GM21447 (cell line): ENCODE results near the gene TMEM254.
"Not testable (repeated sequence)": the region's sequence is repeated elsewhere in the genome, so short reads cannot be mapped to it uniquely, and the experiment has no call there.

Source experiments
- ATAC-seq: cut with Tn5 transposase; IDR thresholded peaks from one replicate; pipeline ENCODE4 v1.9.1; 2021; ENCODE audit not compliant: unreplicated experiment

Gene TMEM254

GRCh38 chr10:80078448-80079311, at the start of gene TMEM254:
TSS of gene TMEM254 (plus strand) at chr10:80078665. CDS start at chr10:80078700, 35 bp downstream.
- ATAC-seq = peak; percentile 92

GRCh38 chr10:80029205-80029604, 49.3 kb upstream of the TMEM254 start:
- peak; percentile 93 for ATAC-seq

- ATAC-seq = not testable (repeated sequence)
Observed at GRCh38 chr10:80029865-80030264, 48.6 kb upstream of the TMEM254 start.

GRCh38 chr10:80032503-80032902, 46.0 kb upstream of the TMEM254 start:
- ATAC-seq = no peak

- not testable (repeated sequence) for ATAC-seq
Observed at GRCh38 chr10:80034766-80035165, 43.7 kb upstream of the TMEM254 start.

GRCh38 chr10:80035430-80035829, 43.0 kb upstream of the TMEM254 start:
- not testable (repeated sequence) for ATAC-seq

GRCh38 chr10:80036921-80037500, 41.5 kb upstream of the TMEM254 start:
- ATAC-seq = not testable (repeated sequence)

- not testable (repeated sequence) for ATAC-seq
Observed at GRCh38 chr10:80038226-80038625, 40.2 kb upstream of the TMEM254 start.

- ATAC-seq = no peak
Observed at GRCh38 chr10:80041162-80041561, 37.3 kb upstream of the TMEM254 start.

- not testable (repeated sequence) for ATAC-seq
Observed at GRCh38 chr10:80044935-80045334, 33.5 kb upstream of the TMEM254 start.

- ATAC-seq = peak; percentile 78
Observed at GRCh38 chr10:80046629-80047441, 31.6 kb upstream of the TMEM254 start.

GRCh38 chr10:80050752-80051151, 27.7 kb upstream of the TMEM254 start:
- no peak for ATAC-seq

GRCh38 chr10:80051993-80052392, 26.5 kb upstream of the TMEM254 start:
- ATAC-seq = no peak

GRCh38 chr10:80055760-80056159, 22.7 kb upstream of the TMEM254 start:
- no peak for ATAC-seq

- no peak for ATAC-seq
Observed at GRCh38 chr10:80057171-80057570, 21.3 kb upstream of the TMEM254 start.

GRCh38 chr10:80064120-80064886, 14.2 kb upstream of the TMEM254 start:
- ATAC-seq = no peak

- ATAC-seq = no peak
Observed at GRCh38 chr10:80066809-80067208, 11.7 kb upstream of the TMEM254 start.

- ATAC-seq = not testable (repeated sequence)
Observed at GRCh38 chr10:80067821-80068220, 10.6 kb upstream of the TMEM254 start.

- no peak for ATAC-seq
Observed at GRCh38 chr10:80068270-80068669, 10.2 kb upstream of the TMEM254 start.

GRCh38 chr10:80070057-80070456, 8.4 kb upstream of the TMEM254 start:
- no peak for ATAC-seq

- no peak for ATAC-seq
Observed at GRCh38 chr10:80072584-80072983, 5.9 kb upstream of the TMEM254 start.
